NCI-H82 (cell line): ENCODE results near the gene SUPT5H.

ENCODE experiments used
- DNase-seq: peaks from one replicate; lab custom pipeline; 2025; lab: John Stamatoyannopoulos, UW

Gene SUPT5H

DNA sequence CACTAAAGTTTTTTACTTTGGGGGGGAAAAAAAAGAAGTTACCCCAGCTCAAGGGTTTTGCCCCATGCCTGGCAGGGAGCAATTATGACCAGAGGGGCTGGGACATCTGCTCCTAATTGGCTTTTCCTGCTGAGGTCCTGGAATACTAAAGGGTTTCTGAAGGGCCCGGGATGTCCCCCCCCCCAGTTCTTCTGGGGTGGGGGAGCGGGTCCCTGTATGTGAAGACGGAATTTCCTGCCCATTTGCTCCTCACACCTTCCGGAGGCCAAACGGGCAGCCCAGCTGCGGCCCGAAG, 52.3 kb downstream of the SUPT5H start:
- DNase-seq, result peak; percentile 95

DNA sequence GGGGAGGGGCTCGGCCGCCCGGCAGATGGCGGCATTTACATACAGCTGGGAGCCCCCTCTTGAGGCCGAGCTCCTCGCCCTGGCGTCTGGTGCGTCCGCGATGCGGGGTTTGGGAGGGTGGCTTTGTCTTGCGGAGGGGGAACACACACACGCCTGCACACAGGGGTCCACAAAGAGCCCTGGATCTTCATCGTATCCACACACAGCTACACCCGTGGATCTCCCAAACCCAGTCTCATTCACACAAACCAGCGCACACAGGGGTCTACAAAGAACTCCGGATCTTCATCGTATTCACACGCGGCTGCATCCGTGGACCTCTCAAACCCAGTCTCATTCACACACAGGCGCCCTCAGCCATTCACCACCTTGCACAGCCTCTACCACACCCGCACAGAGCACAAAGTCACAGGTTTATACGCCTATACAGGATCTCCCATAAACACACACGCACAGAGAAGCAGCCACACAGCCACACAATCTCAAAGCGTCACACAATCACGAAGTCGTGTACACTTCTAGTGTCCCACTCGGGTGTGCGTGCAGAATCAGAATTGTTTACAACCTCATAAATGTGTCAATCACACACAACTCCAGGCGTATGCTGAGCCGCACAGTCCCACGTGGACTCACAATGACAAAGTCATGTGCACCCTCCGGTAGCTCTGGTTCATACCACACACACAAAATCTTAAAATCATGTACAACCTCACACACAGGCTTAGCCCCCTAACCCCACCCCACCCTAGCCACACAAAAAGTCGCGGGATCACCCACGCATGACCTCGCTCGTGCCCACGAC, 52.8 kb downstream of the SUPT5H start:
- DNase-seq, result peak; percentile 88

DNA sequence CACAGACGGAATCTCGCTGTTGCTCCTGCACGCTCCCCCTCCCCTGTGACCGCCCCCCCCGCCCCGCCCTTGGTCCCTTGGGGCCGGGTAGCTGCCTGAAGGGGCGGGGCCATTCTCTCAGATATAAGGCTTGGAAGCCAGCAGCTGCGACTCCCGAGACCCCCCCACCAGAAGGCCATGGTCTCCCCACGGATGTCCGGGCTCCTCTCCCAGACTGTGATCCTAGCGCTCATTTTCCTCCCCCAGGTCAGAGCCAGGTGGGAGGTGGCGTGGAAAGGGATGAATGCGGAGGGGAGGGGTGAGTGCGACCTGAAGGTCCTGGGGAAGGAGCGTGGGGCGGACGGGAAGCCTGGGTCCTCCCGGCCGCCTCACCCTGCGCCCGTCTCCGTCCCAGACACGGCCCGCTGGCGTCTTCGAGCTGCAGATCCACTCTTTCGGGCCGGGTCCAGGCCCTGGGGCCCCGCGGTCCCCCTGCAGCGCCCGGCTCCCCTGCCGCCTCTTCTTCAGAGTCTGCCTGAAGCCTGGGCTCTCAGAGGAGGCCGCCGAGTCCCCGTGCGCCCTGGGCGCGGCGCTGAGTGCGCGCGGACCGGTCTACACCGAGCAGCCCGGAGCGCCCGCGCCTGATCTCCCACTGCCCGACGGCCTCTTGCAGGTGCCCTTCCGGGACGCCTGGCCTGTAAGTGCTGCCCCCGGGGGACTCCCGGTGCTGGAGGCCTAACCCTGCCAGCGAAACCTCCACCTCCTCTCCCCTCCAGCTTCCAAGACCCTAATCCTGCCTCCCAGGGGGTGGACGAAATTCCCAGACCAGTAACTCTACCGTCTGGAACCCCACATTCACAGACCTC, 53.6 kb downstream of the SUPT5H start, which contains the start of gene DLL3:
Gene DLL3 (plus strand): TSS at position 150 of the 845 bp plus-strand sequence. CDS start 28 bp downstream, at position 178.
- peak; percentile 90 for DNase-seq

DNA sequence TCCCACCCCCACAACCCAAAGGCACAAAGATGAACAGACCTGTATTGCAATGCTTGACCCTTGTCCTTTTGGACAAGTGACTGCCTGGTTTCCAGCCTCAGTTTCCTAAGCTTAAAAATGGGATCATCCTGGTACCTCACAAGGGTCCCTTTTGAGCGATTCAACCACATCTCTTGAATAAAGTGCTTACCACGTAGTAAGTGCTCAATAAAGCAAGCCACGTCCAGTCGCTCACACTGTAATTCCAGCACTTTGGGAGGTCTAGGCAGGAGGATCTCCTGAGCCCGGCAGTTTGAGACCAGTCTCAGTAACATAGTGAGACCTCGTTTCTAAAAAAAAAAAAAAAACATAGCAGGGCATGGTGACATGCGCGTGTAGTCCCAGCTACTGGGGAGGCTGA, 54.5 kb downstream of the SUPT5H start:
- no peak for DNase-seq

DNA sequence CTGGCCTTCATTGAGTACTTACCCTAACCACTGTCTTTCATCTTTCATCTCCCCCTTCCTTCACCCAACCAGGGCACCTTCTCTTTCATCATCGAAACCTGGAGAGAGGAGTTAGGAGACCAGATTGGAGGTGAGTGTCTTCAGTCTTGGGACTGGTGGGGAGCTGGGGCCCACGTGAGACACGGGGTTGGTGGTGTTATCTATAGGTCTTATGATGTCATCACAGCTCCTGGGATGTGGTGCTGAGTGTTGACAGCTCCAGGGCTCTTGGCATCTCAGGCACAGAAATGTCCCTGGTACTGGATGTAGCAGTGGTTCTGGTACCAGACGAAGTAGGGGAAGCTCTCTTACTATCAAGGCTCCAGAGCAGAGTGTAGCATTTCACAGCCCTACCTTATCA, 55.2 kb downstream of the SUPT5H start:
- DNase-seq, result no peak

DNA sequence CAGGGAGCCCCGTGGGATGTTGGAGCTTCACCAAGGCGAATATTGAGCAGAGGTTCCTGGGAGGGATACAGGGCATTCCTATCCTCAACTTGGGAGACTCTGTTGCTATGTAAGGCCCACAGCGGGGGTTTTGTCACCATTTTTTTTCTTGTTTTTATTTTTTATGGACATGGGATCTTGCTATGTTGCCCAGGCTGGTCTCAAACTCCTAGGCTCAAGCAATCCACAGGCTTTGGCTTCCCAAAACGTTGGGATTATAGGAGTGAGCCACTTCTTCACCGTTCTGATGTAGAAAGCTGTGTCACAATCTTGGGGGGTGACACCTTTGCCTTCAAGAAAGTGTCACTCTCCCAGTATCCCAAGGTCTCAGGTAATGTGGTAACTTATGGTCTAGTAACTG, 56.0 kb downstream of the SUPT5H start:
- no peak for DNase-seq

DNA sequence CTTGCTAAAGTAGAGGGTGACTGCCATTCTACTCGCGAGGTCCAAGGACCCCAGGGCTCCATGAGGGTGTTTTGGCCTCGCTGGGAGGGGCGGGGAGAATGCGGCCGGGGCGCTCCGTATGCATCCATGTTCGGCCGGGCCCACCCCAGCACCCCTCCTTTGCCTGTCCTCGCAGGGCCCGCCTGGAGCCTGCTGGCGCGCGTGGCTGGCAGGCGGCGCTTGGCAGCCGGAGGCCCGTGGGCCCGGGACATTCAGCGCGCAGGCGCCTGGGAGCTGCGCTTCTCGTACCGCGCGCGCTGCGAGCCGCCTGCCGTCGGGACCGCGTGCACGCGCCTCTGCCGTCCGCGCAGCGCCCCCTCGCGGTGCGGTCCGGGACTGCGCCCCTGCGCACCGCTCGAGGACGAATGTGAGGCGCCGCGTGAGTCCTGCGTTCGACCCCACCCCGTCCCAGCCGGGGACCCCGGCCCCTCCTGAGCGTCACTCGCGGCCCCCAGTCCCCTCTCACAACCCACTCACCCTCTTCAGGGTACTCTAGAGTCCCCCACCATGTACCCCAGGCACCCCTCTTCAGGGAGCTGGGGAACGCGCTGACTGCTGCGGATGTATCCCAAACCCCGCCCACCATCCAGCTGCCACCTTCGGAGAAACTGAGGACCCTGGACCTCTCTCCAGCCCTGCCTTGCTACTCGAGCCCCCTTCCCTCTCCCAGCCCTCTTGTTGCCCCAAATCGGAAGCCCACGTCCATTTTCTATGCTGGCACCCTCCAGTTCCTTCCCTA, 57.4 kb downstream of the SUPT5H start:
- DNase-seq, result peak; percentile 69

DNA sequence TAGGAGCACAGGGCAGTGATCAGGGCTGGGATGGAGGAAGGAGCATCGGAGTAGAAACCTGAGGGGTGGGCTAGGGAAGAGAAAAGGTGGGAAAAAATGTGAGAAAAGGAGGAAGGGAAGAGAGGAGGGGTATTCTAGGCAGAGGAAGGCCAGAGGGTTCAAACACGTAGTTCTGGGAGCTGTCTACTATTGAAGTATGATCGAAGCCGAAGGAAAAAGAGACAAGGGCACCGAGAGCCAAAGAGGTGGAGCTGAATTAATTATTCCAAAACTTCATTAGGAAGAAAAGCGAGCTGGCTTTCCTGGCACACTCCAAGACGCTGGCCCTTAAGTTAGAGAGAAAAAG, 61.2 kb downstream of the SUPT5H start:
- DNase-seq, result no peak

DNA sequence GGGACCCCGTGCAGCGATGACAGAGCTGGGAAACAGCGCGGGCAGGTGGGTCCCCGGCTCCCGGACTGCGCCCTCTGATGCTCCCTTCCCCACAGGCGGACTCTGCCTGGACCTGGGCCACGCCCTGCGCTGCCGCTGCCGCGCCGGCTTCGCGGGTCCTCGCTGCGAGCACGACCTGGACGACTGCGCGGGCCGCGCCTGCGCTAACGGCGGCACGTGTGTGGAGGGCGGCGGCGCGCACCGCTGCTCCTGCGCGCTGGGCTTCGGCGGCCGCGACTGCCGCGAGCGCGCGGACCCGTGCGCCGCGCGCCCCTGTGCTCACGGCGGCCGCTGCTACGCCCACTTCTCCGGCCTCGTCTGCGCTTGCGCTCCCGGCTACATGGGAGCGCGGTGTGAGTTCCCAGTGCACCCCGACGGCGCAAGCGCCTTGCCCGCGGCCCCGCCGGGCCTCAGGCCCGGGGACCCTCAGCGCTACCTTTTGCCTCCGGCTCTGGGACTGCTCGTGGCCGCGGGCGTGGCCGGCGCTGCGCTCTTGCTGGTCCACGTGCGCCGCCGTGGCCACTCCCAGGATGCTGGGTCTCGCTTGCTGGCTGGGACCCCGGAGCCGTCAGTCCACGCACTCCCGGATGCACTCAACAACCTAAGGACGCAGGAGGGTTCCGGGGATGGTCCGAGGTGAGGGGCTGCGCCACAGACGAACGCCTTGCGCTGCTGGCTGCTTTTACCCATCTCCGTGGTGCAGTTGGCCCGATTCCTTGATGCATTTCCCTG, 61.7 kb downstream of the SUPT5H start:
- DNase-seq, result peak; percentile 95

DNA sequence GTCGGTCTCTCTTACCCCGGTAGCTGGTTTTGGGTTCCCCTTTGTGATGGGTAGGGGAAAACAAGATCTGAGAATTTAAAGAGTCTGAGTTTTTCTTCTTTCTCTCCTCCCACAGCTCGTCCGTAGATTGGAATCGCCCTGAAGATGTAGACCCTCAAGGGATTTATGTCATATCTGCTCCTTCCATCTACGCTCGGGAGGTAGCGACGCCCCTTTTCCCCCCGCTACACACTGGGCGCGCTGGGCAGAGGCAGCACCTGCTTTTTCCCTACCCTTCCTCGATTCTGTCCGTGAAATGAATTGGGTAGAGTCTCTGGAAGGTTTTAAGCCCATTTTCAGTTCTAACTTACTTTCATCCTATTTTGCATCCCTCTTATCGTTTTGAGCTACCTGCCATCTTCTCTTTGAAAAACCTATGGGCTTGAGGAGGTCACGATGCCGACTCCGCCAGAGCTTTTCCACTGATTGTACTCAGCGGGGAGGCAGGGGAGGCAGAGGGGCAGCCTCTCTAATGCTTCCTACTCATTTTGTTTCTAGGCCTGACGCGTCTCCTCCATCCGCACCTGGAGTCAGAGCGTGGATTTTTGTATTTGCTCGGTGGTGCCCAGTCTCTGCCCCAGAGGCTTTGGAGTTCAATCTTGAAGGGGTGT, 62.5 kb downstream of the SUPT5H start:
- no peak for DNase-seq

DNA sequence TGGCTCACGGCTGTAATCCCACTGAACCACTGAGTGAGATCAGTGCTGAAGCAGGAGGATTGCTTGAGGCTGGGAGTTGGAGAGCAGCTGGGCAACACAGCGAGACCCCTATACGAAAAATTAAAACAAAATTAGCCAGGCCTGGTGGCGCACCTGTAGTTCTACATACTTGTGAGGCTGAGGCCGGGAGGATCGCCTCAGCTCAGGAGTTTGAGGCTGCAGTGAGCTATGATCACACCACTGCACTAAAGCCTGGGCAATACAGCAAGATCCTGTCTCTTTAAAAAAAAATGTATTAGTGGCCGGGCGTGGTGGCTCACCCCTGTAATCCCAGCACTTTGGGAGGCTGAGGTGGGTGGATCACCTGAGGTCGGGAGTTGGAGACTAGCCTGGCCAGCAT, 63.2 kb downstream of the SUPT5H start:
- no peak for DNase-seq

DNA sequence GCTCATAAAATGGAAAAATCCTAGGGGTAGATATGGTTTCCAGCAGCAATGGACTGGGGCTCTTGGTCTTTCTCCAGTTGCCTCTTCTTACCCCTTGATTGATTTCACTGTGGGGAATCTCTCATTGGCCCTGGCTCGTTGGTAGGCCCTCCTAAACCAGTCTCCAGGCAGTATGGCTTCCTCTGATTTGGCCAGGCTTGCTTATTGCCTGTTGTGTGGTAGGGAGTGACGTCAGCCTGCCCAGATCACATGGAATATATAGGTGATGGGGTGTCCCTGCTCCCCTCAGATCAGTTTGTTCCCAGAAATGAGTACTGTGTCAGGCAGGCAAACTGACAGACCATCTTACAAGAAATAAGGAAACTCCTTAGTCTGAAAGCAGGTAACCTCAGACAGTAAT, 63.9 kb downstream of the SUPT5H start:
- DNase-seq, result no peak

DNA sequence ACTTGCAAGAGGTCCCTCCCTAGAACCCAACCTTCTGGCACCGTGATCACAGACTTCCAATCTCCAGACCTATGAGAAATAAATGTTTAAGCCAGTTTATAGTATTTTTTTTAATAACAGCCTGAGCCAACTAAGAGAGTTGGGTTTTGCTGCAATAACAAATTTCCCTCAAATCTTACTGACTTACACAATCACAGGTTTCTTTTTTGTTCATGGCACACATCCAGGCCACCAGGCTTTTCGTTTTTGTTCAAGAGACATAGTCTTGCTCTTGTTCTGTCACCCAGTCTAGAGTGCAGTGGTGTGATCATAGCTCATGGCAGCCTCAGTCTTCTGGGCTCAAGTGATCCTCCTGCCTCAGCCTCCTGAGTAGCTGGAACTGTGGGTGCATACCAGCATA, 67.6 kb downstream of the SUPT5H start:
- DNase-seq, result no peak

DNA sequence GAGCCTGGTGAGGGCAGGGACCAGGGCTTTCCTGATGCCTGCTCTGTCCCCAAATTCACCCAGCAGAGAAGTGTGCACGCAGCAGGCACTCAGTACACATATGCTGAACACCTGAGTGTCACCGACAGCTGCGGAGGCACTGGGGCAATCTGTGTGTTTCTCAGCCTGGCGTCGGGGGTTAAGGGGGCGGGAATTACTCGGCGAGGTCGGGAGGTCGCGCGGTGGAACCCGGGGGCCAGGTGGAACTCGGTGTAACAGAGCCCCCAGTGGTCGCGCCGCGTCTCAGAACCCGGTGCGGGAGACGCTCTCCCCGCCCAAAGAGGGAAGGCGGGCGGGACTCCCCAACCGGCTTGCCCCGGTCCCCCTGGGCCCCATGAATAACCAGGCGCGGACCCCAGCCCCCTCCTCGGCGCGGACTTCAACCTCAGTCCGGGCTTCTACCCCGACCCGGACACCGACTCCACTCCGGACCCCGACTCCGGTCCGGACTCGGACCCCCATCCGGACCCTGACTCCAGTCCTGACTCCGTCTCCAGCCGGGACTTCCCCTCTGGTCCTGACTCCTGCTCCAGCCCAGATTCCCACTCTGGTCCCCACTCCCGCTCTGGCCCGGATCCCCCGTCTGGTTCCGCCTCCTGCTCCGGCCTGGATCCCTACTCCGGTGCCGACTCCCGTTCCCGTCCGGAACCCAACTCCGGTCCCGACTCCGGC, 69.6 kb downstream of the SUPT5H start, which contains the start of gene SELENOV:
Gene SELENOV (plus strand): TSS at position 300 of the 711 bp plus-strand sequence. CDS start 74 bp downstream, at position 374.
- peak; percentile 62 for DNase-seq

DNA sequence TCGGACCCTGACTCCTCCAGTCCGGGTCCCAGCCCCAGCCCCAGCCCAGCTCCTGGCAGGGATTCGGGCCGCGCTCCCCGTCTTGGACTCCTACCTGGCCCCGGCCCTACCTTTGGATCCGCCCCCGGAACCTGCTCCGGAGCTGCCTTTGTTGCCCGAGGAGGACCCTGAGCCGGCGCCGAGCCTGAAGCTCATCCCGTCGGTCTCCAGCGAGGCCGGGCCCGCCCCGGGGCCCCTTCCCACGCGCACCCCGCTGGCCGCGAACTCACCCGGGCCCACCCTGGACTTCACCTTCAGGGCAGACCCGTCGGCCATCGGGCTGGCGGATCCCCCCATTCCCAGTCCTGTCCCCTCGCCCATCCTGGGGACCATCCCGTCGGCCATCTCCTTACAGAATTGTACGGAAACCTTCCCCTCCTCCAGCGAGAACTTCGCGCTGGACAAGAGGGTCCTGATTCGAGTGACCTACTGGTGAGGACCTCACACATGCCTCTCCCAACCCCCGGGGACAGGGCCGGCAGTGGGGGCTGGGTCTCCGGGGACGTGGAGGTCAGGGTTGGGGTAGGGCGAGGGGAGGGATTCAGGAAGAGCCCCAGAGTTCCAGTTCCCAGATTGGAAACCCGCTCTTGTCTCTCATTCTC, 70.3 kb downstream of the SUPT5H start:
- DNase-seq, result no peak

DNA sequence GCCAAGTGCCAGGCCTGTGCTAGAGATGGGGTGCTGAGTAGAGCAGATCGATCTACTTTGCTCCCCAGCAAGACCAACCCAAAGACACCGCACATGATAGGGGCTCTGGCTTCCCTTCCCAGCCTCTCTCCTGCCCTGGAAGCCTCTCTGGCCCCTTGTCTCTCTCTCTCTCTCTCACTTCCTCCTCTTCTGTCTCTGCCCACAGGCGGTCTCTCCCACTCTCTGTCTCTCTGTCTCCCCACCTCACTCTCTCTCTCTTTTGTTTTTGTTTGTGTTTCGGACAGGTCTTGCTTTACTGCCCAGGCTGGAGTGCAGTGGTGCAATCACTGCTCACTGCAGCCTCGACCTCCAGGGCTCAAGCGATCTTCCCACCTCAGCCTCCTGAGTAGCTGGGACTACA, 70.9 kb downstream of the SUPT5H start:
- no peak for DNase-seq

DNA sequence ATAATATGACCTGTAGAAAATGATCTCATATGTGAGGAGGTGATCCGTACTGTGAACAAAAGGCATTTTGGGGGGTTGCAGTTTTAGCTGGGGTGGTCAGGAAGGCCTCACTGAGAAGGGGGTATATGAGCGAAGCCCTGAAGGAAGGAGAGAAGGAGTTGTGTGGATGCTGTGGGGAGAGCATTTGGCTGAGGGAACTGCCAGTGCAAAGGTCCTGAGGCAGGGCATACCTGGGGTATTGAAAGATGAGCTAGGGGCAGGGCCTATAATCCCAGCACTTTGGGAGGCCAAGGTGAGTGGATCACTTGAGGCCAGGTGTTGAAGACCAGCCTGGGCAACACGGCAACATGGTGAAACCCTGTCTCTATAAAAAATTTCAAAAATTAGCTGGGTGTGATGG, 72.0 kb downstream of the SUPT5H start:
- DNase-seq, result no peak

DNA sequence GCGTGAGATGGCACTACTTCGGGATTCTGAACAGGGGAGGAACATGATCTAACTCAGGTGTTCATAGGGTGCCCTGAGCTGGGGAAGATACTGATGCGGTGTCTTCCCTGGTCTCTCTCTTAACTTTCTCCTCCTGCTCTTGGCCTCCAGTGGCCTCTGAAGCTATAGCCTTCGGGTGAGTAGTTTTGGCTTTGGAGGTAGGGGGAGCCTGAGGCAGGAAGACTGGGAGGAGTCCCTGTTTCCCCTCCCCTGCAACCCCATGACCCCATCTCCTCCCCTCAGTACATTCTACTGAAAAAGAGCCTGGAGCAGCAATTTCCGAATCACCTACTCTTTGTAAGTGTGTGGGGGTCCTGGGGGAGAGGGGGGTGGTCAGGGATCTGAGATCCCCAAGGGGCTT, 73.1 kb downstream of the SUPT5H start:
- DNase-seq, result no peak

DNA sequence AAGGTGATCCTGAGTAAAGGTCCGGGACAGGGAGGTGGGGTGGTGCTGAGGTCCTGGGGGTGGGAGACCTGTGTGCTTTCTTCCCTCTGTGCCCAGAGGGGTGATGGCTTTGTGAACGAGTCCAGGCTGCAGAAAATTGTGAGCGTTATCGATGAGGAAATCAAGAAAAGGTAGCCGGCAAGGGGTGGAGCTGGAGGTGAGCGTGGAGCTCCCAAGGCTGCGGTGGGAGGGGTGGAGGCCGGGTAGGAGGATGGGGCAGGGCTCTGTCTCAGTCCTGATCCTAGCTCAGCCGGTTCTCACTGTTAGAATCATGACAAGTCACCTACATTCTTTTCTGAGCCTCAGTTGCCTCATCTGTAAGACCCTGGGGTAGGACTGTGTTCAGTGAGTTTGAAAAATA, 73.6 kb downstream of the SUPT5H start:
- DNase-seq, result no peak
